GM03348 (cell line): ENCODE data around the gene ZC3HAV1L.
A peak's percentile ranks its signal among the peaks of the same experiment; 100 is the strongest.
"Not testable (repeated sequence)": the region's sequence is repeated elsewhere in the genome, so short reads cannot be mapped to it uniquely, and the experiment has no call there.

ENCODE experiments used
- DNase-seq: peaks from one replicate; pipeline ENCODE4 v3.0.0; 2012; ENCODE audit warnings: low spot score

Gene ZC3HAV1L

GRCh38 chr7:139054101-139054500 is 18.3 kb upstream of the ZC3HAV1L start:
- DNase-seq = no peak

- no peak for DNase-seq
These were observed 15.8 kb upstream of the ZC3HAV1L start for GRCh38 chr7:139051655-139052054.

- no peak for DNase-seq
These were observed 14.1 kb upstream of the ZC3HAV1L start for GRCh38 chr7:139049936-139050335.

GRCh38 chr7:139049111-139049510 is 13.3 kb upstream of the ZC3HAV1L start:
- no peak for DNase-seq

- DNase-seq = no peak
These were observed 12.1 kb upstream of the ZC3HAV1L start for GRCh38 chr7:139047970-139048369.

GRCh38 chr7:139046143-139046542 is 10.3 kb upstream of the ZC3HAV1L start:
- DNase-seq = no peak

- DNase-seq = no peak
These were observed 9.3 kb upstream of the ZC3HAV1L start for GRCh38 chr7:139044813-139045794.

GRCh38 chr7:139043823-139044812 is 8.3 kb upstream of the ZC3HAV1L start:
- DNase-seq = no peak

- DNase-seq = no peak
These were observed 5.7 kb upstream of the ZC3HAV1L start for GRCh38 chr7:139041378-139042085.

- DNase-seq = no peak
These were observed 2.8 kb upstream of the ZC3HAV1L start for GRCh38 chr7:139038691-139039090.

- DNase-seq = no peak
These were observed 1.1 kb upstream of the ZC3HAV1L start for GRCh38 chr7:139036901-139037300.

GRCh38 chr7:139034855-139035585 is 822 bp downstream of the ZC3HAV1L start:
- DNase-seq = no peak

GRCh38 chr7:139034336-139034735 is 1.5 kb downstream of the ZC3HAV1L start:
- no peak for DNase-seq

- DNase-seq = no peak
These were observed 2.3 kb downstream of the ZC3HAV1L start for GRCh38 chr7:139033346-139034114.

GRCh38 chr7:139032473-139032872 is 3.4 kb downstream of the ZC3HAV1L start:
- no peak for DNase-seq

GRCh38 chr7:139029353-139029752 is 6.5 kb downstream of the ZC3HAV1L start:
- no peak for DNase-seq

GRCh38 chr7:139026551-139026950 is 9.3 kb downstream of the ZC3HAV1L start:
- DNase-seq = no peak

GRCh38 chr7:139025861-139026260 is 10.0 kb downstream of the ZC3HAV1L start:
- DNase-seq = not testable (repeated sequence)

- peak; percentile 40 for DNase-seq
These were observed 12.8 kb downstream of the ZC3HAV1L start for GRCh38 chr7:139023076-139023475.

- no peak for DNase-seq
These were observed 13.6 kb downstream of the ZC3HAV1L start for GRCh38 chr7:139022286-139022685.
